K562 (cell line): ENCODE data around the gene ALOX5.

Experiments
- E2F6 ChIP-seq, 2 experiments: IDR thresholded peaks; 2 replicates each; pipeline ENCODE4 v1.6.1; 2011; ENCODE audit warnings: borderline replicate concordance in 1 of 2, control low read depth in 1 of 2, low read depth in 1 of 2, low read length in 1 of 2, mild to moderate bottlenecking in 1 of 2, mixed read lengths in 1 of 2, moderate library complexity in 1 of 2; ENCODE audit not compliant: insufficient read depth in 1 of 2, insufficient read length in 1 of 2, poor library complexity in 1 of 2, severe bottlenecking in 1 of 2; ENCODE audit errors: extremely low read depth in 1 of 2
- JUN ChIP-seq, 2 experiments: sonication (generic) in 1 of 2; formaldehyde crosslinking in 1 of 2; IDR thresholded peaks; 2 replicates each; pipeline versions ENCODE4 v1.6.1 to v1.8.0; 2012 to 2022; ENCODE audit warnings: borderline replicate concordance in 2 of 2, mild to moderate bottlenecking in 2 of 2, improper control_type of control experiment in 1 of 2, low read depth in 1 of 2, low read length in 1 of 2, missing genetic modification reagents in 1 of 2

GRCh38 chr10:45490277-45490676 is 116.3 kb downstream of the ALOX5 start:
- TF ChIP-seq E2F6 (IDR thresholded peaks at IDR 0.05; ENCODE audit: borderline replicate concordance in 1 of 2, extremely low read depth in 1 of 2, insufficient read depth in 1 of 2, insufficient read length in 1 of 2, low read depth in 1 of 2, low read length in 1 of 2, poor library complexity in 1 of 2, severe bottlenecking in 1 of 2) (no peak), JUN (IDR thresholded peaks at IDR 0.05; ENCODE audit: borderline replicate concordance, low read depth, low read length) (no peak), JUN (CRISPR knock-in tag; IDR thresholded peaks at IDR 0.05; ENCODE audit: borderline replicate concordance) (no peak)
